K562 (cell line): Measurements from ENCODE around the gene CNTD1. TPM values are rescaled to one million over a fixed set of nuclear protein-coding genes. Genes with fewer than 3 reads are reported as not detected.

ENCODE experiments used
- ARID3B ChIP-seq: fragments of 250-450 bp; sonication (Bioruptor Pico); IDR thresholded peaks from 2 replicates; pipeline ENCODE4 v1.4.0; 2020; ENCODE audit warnings: borderline replicate concordance
- E4F1 ChIP-seq: fragments of 250-450 bp; sonication (Bioruptor Pico); IDR thresholded peaks from 2 replicates; pipeline ENCODE4 v1.5.0; 2021; ENCODE audit warnings: mild to moderate bottlenecking, borderline replicate concordance
- GTF3C2 ChIP-seq: IDR thresholded peaks from 3 replicates; pipeline ENCODE4 v1.6.1; 2011; ENCODE audit warnings: borderline replicate concordance, mild to moderate bottlenecking, moderate library complexity; ENCODE audit not compliant: insufficient read length; ENCODE audit errors: extremely low read depth
- JUN ChIP-seq, 2 experiments: sonication (generic) in 1 of 2; formaldehyde crosslinking in 1 of 2; IDR thresholded peaks; 2 replicates each; pipeline versions ENCODE4 v1.6.1 to v1.8.0; 2012 to 2022; ENCODE audit warnings: borderline replicate concordance in 2 of 2, mild to moderate bottlenecking in 2 of 2, improper control_type of control experiment in 1 of 2, low read depth in 1 of 2, low read length in 1 of 2, missing genetic modification reagents in 1 of 2
- JUND ChIP-seq, 2 experiments: IDR thresholded peaks; 2 replicates in 1 of 2; 3 replicates in 1 of 2; pipeline ENCODE4 v1.6.1; 2011; ENCODE audit warnings: borderline replicate concordance in 2 of 2, low read depth in 2 of 2, low read length in 2 of 2, improper control_type of control experiment in 1 of 2, missing biosample characterization in 1 of 2, missing genetic modification characterization in 1 of 2, missing genetic modification reagents in 1 of 2
- KDM5B ChIP-seq: fragments of 200-600 bp; sonication (generic); IDR thresholded peaks from 2 replicates; pipeline ENCODE4 v1.6.1; 2012; ENCODE audit warnings: low read depth, mild to moderate bottlenecking, moderate library complexity, low read length, control low read depth, inconsistent platforms; ENCODE audit not compliant: insufficient replicate concordance
- MXD1 ChIP-seq: fragments of 250-450 bp; sonication (Bioruptor Pico); IDR thresholded peaks from 2 replicates; pipeline ENCODE4 v1.8.0; 2021; ENCODE audit warnings: borderline replicate concordance, mild to moderate bottlenecking, moderate library complexity; ENCODE audit not compliant: poor library complexity, severe bottlenecking
- NCOR1 ChIP-seq: fragments of 450-650 bp; IDR thresholded peaks from 2 replicates; pipeline ENCODE4 v1.6.1; 2016; ENCODE audit warnings: mild to moderate bottlenecking, moderate library complexity
- RBFOX2 ChIP-seq: fragments of 200-400 bp; formaldehyde crosslinking; IDR thresholded peaks from 2 replicates; pipeline ENCODE4 v1.6.1; 2017; ENCODE audit warnings: low read depth, mild to moderate bottlenecking, low read length, moderate library complexity
- SIN3A ChIP-seq, 2 experiments: fragments of 150-350 bp in 1 of 2; IDR thresholded peaks; 2 replicates each; pipeline ENCODE4 v1.6.1; 2011 to 2016; ENCODE audit warnings: borderline replicate concordance in 2 of 2, low read depth in 2 of 2, low read length in 2 of 2, mild to moderate bottlenecking in 2 of 2, moderate library complexity in 2 of 2; ENCODE audit not compliant: control insufficient read depth in 1 of 2
- TCF3 ChIP-seq: sonication (generic); formaldehyde crosslinking; IDR thresholded peaks from 2 replicates; pipeline ENCODE4 v1.4.0; 2020; ENCODE audit warnings: mild to moderate bottlenecking, missing genetic modification reagents
- TSC22D4 ChIP-seq: fragments of 450-650 bp; IDR thresholded peaks from 2 replicates; pipeline ENCODE4 v1.6.1; 2016; ENCODE audit warnings: missing genetic modification characterization, missing biosample characterization, control low read depth
- VEZF1 ChIP-seq: fragments of 200-800 bp; sonication (Bioruptor generic); IDR thresholded peaks from 2 replicates; pipeline ENCODE4 v1.6.1; 2017; ENCODE audit warnings: missing genetic modification characterization, missing compliant biosample characterization
- polyA plus RNA-seq, 8 experiments: library from polyadenylated mRNA; depleted of rRNA in 4 of 8; stranded (reverse) in 5 of 8; unstranded in 3 of 8; fragments of >200 nt; fragmentation: Nextera tagmentation in 2 of 8; fragmentation: Illumina TruSeq in 1 of 8; extraction: Ambion mirVana in 2 of 8; extraction: Trizol in 1 of 8; gene quantifications; 2 replicates each; pipeline versions ENCODE4 v1.2.1 to v1.2.3, GENCODE V29; 2011 to 2014; ENCODE audit warnings: inconsistent platforms in 1 of 8, missing spikeins in 1 of 8
- total RNA-seq, 7 experiments: library from RNA; depleted of rRNA in 6 of 7; stranded (reverse); fragments of >200 nt in 6 of 7; fragmentation: Illumina TruSeq in 2 of 7; extraction: Trizol in 2 of 7; gene quantifications; 2 replicates each; pipeline versions ENCODE4 v1.2.1 to v1.2.3, GENCODE V29; 2011 to 2021; ENCODE audit warnings: low replicate concordance in 1 of 7

Gene CNTD1
- total and polyA plus RNA-seq, 9 of the 15 experiments (the other 6 are each of a cell fraction or from before 2014, with no cell fraction given): 0.12 to 0.86 (median 0.41) TPM; not detected in 1

GRCh38 chr17:42779936-42780850 lies 18.5 kb upstream of the CNTD1 start, which contains the start of gene WNK4 (continued):
- TF ChIP-seq NCOR1 (peak; percentile 93), TCF3 (CRISPR knock-in tag) (peak; percentile 94), JUND (IDR thresholded peaks at IDR 0.05; ENCODE audit: borderline replicate concordance, low read depth, low read length) (peak; percentile 64), JUND (tag; IDR thresholded peaks at IDR 0.05; ENCODE audit: borderline replicate concordance, low read depth, low read length) (peak; percentile 61; the same call in 1 of the 3 replicates), E4F1 (CRISPR knock-in tag) (no peak), VEZF1 (CRISPR knock-in tag) (peak; percentile 92), MXD1 (CRISPR knock-in tag) (no peak), TSC22D4 (tag) (no peak), ARID3B (CRISPR knock-in tag) (no peak), KDM5B (peak; percentile 65), GTF3C2 (no peak), RBFOX2 (peak; percentile 85), SIN3A (IDR thresholded peaks at IDR 0.05; ENCODE audit: borderline replicate concordance in 2 of 2, control insufficient read depth in 1 of 2, low read depth in 2 of 2, low read length in 2 of 2) (peak in 1 of 2 experiments; percentile 16; a peak in 1 of 4 replicates), JUN (IDR thresholded peaks at IDR 0.05; ENCODE audit: borderline replicate concordance, low read depth, low read length) (no peak; the same call in 1 of the 2 replicates), JUN (CRISPR knock-in tag; IDR thresholded peaks at IDR 0.05; ENCODE audit: borderline replicate concordance) (no peak)
